HEK293 (cell line): ENCODE data around the gene ERMAP.

Experiments used
- CTCF ChIP-seq: fragments of 450-650 bp; formaldehyde crosslinking; IDR thresholded peaks from 2 replicates; pipeline ENCODE4 v1.5.1; 2016; ENCODE audit warnings: missing biosample characterization, missing genetic modification characterization
- ZNF175 ChIP-seq: fragments of 450-650 bp; formaldehyde crosslinking; IDR thresholded peaks from 2 replicates; pipeline ENCODE4 v1.5.1; 2016; ENCODE audit warnings: missing biosample characterization, missing genetic modification characterization

- TF ChIP-seq ZNF175 (no peak), CTCF (tag by site-specific recombination) (no peak)
Measured at GRCh38 chr1:42817976-42818375, 1.1 kb downstream of the ERMAP start.
